Measurements from ENCODE around the gene PIK3CA.

PIK3CA gene

GRCh38 chr3:179194931-179195330 lies 46.8 kb downstream of the PIK3CA start:
- TF ChIP-seq EGR1 (IDR thresholded peaks at IDR 0.05) = no peak
- no peak for TF ChIP-seq FOXM1 (IDR thresholded peaks at IDR 0.05; ENCODE audit: borderline replicate concordance, low read depth)
- TF ChIP-seq RAD21 (IDR thresholded peaks at IDR 0.05; ENCODE audit: low read depth) = no peak
- no peak for TF ChIP-seq CREB1 (IDR thresholded peaks at IDR 0.05; ENCODE audit: low read depth)
- TF ChIP-seq TAF1 (IDR thresholded peaks at IDR 0.05; ENCODE audit: low read depth) = no peak
- TF ChIP-seq YY1 (IDR thresholded peaks at IDR 0.05; ENCODE audit: low read depth) = no peak
- no peak for TF ChIP-seq ZBTB7A (IDR thresholded peaks at IDR 0.05; ENCODE audit: low read depth)
- TF ChIP-seq, protein P1, sequence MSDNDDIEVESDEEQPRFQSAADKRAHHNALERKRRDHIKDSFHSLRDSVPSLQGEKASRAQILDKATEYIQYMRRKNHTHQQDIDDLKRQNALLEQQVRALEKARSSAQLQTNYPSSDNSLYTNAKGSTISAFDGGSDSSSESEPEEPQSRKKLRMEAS (IDR thresholded peaks at IDR 0.05) = no peak
- TF ChIP-seq EP300 (IDR thresholded peaks at IDR 0.05; ENCODE audit: borderline replicate concordance) = no peak
- TF ChIP-seq, protein P2, sequence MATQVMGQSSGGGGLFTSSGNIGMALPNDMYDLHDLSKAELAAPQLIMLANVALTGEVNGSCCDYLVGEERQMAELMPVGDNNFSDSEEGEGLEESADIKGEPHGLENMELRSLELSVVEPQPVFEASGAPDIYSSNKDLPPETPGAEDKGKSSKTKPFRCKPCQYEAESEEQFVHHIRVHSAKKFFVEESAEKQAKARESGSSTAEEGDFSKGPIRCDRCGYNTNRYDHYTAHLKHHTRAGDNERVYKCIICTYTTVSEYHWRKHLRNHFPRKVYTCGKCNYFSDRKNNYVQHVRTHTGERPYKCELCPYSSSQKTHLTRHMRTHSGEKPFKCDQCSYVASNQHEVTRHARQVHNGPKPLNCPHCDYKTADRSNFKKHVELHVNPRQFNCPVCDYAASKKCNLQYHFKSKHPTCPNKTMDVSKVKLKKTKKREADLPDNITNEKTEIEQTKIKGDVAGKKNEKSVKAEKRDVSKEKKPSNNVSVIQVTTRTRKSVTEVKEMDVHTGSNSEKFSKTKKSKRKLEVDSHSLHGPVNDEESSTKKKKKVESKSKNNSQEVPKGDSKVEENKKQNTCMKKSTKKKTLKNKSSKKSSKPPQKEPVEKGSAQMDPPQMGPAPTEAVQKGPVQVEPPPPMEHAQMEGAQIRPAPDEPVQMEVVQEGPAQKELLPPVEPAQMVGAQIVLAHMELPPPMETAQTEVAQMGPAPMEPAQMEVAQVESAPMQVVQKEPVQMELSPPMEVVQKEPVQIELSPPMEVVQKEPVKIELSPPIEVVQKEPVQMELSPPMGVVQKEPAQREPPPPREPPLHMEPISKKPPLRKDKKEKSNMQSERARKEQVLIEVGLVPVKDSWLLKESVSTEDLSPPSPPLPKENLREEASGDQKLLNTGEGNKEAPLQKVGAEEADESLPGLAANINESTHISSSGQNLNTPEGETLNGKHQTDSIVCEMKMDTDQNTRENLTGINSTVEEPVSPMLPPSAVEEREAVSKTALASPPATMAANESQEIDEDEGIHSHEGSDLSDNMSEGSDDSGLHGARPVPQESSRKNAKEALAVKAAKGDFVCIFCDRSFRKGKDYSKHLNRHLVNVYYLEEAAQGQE (IDR thresholded peaks at IDR 0.05; ENCODE audit: low read depth) = no peak
- no peak for TF ChIP-seq TCF12 (IDR thresholded peaks at IDR 0.05; ENCODE audit: low read depth)
- no peak for TF ChIP-seq CEBPB (IDR thresholded peaks at IDR 0.05)
- TF ChIP-seq TEAD4 (IDR thresholded peaks at IDR 0.05) = no peak
- TF ChIP-seq, protein P3, sequence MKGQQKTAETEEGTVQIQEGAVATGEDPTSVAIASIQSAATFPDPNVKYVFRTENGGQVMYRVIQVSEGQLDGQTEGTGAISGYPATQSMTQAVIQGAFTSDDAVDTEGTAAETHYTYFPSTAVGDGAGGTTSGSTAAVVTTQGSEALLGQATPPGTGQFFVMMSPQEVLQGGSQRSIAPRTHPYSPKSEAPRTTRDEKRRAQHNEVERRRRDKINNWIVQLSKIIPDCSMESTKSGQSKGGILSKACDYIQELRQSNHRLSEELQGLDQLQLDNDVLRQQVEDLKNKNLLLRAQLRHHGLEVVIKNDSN (IDR thresholded peaks at IDR 0.05) = no peak
- no peak for TF ChIP-seq NFIC (IDR thresholded peaks at IDR 0.05)

DNA sequence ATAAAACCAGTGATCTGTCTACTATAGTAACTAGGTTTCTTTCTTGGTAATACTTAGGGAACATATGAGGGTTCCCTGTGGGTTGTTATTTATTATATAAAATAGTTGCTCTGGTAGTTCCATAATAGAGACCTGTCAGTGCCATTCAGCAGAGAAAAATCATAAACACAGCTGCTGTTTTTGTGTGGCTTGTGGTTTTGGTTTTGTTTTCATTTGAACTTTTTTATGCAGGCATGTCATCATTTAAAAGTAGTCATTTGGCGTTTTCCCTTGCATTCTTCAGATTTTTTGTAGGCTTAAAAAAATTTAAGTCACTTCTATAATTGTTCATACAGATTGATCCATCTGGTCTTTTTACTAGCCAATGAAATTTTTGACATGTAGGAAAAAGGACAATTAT lies 47.9 kb downstream of the PIK3CA start:
- TF ChIP-seq, protein P2 (IDR thresholded peaks at IDR 0.05; ENCODE audit: low read depth) = no peak
- TF ChIP-seq RAD21 (IDR thresholded peaks at IDR 0.05; ENCODE audit: low read depth) (no peak), TEAD4 (IDR thresholded peaks at IDR 0.05) (no peak), CEBPB (IDR thresholded peaks at IDR 0.05) (no peak), ZBTB7A (IDR thresholded peaks at IDR 0.05; ENCODE audit: low read depth) (no peak), TAF1 (IDR thresholded peaks at IDR 0.05; ENCODE audit: low read depth) (no peak), YY1 (IDR thresholded peaks at IDR 0.05; ENCODE audit: low read depth) (no peak), FOXM1 (IDR thresholded peaks at IDR 0.05; ENCODE audit: borderline replicate concordance, low read depth) (no peak), EP300 (IDR thresholded peaks at IDR 0.05; ENCODE audit: borderline replicate concordance) (no peak), EGR1 (IDR thresholded peaks at IDR 0.05) (no peak), TCF12 (IDR thresholded peaks at IDR 0.05; ENCODE audit: low read depth) (no peak)

GRCh38 chr3:179196700-179197099 lies 48.5 kb downstream of the PIK3CA start:
- TF ChIP-seq, protein P1 (IDR thresholded peaks at IDR 0.05) = no peak
- no peak for TF ChIP-seq TAF1 (IDR thresholded peaks at IDR 0.05; ENCODE audit: low read depth)
- TF ChIP-seq NFIC (IDR thresholded peaks at IDR 0.05) = no peak
- no peak for TF ChIP-seq CEBPB (IDR thresholded peaks at IDR 0.05)
- no peak for TF ChIP-seq TCF12 (IDR thresholded peaks at IDR 0.05; ENCODE audit: low read depth)
- no peak for TF ChIP-seq FOXM1 (IDR thresholded peaks at IDR 0.05; ENCODE audit: borderline replicate concordance, low read depth)
- TF ChIP-seq CREB1 (IDR thresholded peaks at IDR 0.05; ENCODE audit: low read depth) = no peak
- TF ChIP-seq ZBTB7A (IDR thresholded peaks at IDR 0.05; ENCODE audit: low read depth) = no peak
- TF ChIP-seq TEAD4 (IDR thresholded peaks at IDR 0.05) = no peak
- TF ChIP-seq EGR1 (IDR thresholded peaks at IDR 0.05) = no peak
- TF ChIP-seq, protein P2 (IDR thresholded peaks at IDR 0.05; ENCODE audit: low read depth) = no peak
- TF ChIP-seq YY1 (IDR thresholded peaks at IDR 0.05; ENCODE audit: low read depth) = no peak

- TF ChIP-seq ZBTB7A (IDR thresholded peaks at IDR 0.05; ENCODE audit: low read depth) (no peak), EP300 (IDR thresholded peaks at IDR 0.05; ENCODE audit: borderline replicate concordance) (no peak), RAD21 (IDR thresholded peaks at IDR 0.05; ENCODE audit: low read depth) (no peak), CREB1 (IDR thresholded peaks at IDR 0.05; ENCODE audit: low read depth) (no peak), NFIC (IDR thresholded peaks at IDR 0.05) (no peak), CEBPB (IDR thresholded peaks at IDR 0.05) (no peak), YY1 (IDR thresholded peaks at IDR 0.05; ENCODE audit: low read depth) (no peak), TCF12 (IDR thresholded peaks at IDR 0.05; ENCODE audit: low read depth) (no peak), TEAD4 (IDR thresholded peaks at IDR 0.05) (no peak), TAF1 (IDR thresholded peaks at IDR 0.05; ENCODE audit: low read depth) (no peak), FOXM1 (IDR thresholded peaks at IDR 0.05; ENCODE audit: borderline replicate concordance, low read depth) (no peak), EGR1 (IDR thresholded peaks at IDR 0.05) (no peak)
- TF ChIP-seq, protein P2 (IDR thresholded peaks at IDR 0.05; ENCODE audit: low read depth) = no peak
- TF ChIP-seq, protein P3 (IDR thresholded peaks at IDR 0.05) = no peak
- TF ChIP-seq, protein P1 (IDR thresholded peaks at IDR 0.05) = no peak
Observed at GRCh38 chr3:179200790-179201189, 52.6 kb downstream of the PIK3CA start.
